Panc1 (cell line): ENCODE measurements around the gene MEAK7.

Experiments
- CTCF ChIP-seq: fragments of 450-650 bp; IDR thresholded peaks from 2 replicates; pipeline ENCODE4 v1.5.1; 2017; ENCODE audit warnings: mild to moderate bottlenecking
- POLR2AphosphoS5 ChIP-seq: IDR thresholded peaks from 2 replicates; pipeline ENCODE4 v1.6.1; 2012; ENCODE audit warnings: mild to moderate bottlenecking, low read depth, low read length, moderate library complexity
- REST ChIP-seq, 2 experiments: IDR thresholded peaks; 2 replicates each; pipeline ENCODE4 v1.6.1; 2011 to 2012; ENCODE audit warnings: low read depth in 2 of 2, control low read depth in 1 of 2, low read length in 1 of 2, mild to moderate bottlenecking in 1 of 2, moderate library complexity in 1 of 2; ENCODE audit not compliant: insufficient read depth in 1 of 2
- SIN3A ChIP-seq: IDR thresholded peaks from 2 replicates; pipeline ENCODE4 v1.6.1; 2012; ENCODE audit warnings: low read depth, mild to moderate bottlenecking, low read length, moderate library complexity, borderline replicate concordance; ENCODE audit not compliant: insufficient read depth
- TCF7L2 ChIP-seq: IDR thresholded peaks from 2 replicates; pipeline ENCODE4 v1.6.1; 2011; ENCODE audit warnings: mild to moderate bottlenecking, low read depth, low read length, inconsistent platforms

- TF ChIP-seq CTCF (no peak), POLR2AphosphoS5 (no peak), REST (IDR thresholded peaks at IDR 0.05; ENCODE audit: insufficient read depth in 1 of 2, low read depth in 2 of 2, low read length in 1 of 2) (no peak), SIN3A (no peak), TCF7L2 (no peak)
Measured at GRCh38 chr16:84467709-84468108, 36.8 kb downstream of the MEAK7 start.
